Measurements from ENCODE around the gene MT1M.

GRCh38 chr16:56658327-56658875, 25.9 kb downstream of the MT1M start:
- TF ChIP-seq EZH2phosphoT487 (IDR thresholded peaks at IDR 0.05; ENCODE audit: unreplicated experiment) (no peak), CTCF (conservative IDR thresholded peaks at IDR 0.05; ENCODE audit: low read depth in 2 of 2) (no peak), JUNB (IDR thresholded peaks at IDR 0.05; ENCODE audit: unreplicated experiment) (no peak), NANOG (IDR thresholded peaks at IDR 0.05; ENCODE audit: borderline replicate concordance) (no peak), EZH2 (IDR thresholded peaks at IDR 0.05; ENCODE audit: low read depth, unreplicated experiment) (no peak), REST (IDR thresholded peaks at IDR 0.05; ENCODE audit: unreplicated experiment) (no peak), POLR2AphosphoS5 (IDR thresholded peaks at IDR 0.05; ENCODE audit: low read depth) (no peak)

Data from GM23338 (cell line).